Left renal cortex interstitium (tissue), 4 donors: ENCODE data around the gene GNAI2. TPM values are rescaled to one million over a fixed set of nuclear protein-coding genes. Genes with fewer than 3 reads are reported as not detected.
"Not testable (repeated sequence)": the region's sequence is repeated elsewhere in the genome, so short reads cannot be mapped to it uniquely, and the experiment has no call there.

ENCODE experiments used
- DNase-seq, 4 donors: peaks; one replicate each; pipeline ENCODE4 v3.0.0-alpha.2; 2013; ENCODE audit warnings: low read depth in 4 of 4, low spot score in 2 of 4, missing footprints in 1 of 4
- polyA plus RNA-seq, 4 donors: library from polyadenylated mRNA; unstranded; fragments of 120-200 nt; gene quantifications; one replicate each; pipeline ENCODE4 v1.2.1, GENCODE V29; 2013; ENCODE audit not compliant: insufficient read length in 4 of 4

The GNAI2 gene
- polyA plus RNA-seq, 4 donors: 176 to 232 (median 220) TPM

GRCh38 chr3:50242381-50242770 lies 6.4 kb downstream of the GNAI2 start:
- no peak for DNase-seq

GRCh38 chr3:50242851-50243542 lies 7.0 kb downstream of the GNAI2 start:
- DNase-seq: no peak

- no peak for DNase-seq
These were observed 7.5 kb downstream of the GNAI2 start for GRCh38 chr3:50243543-50243895.

- not testable (repeated sequence) for DNase-seq
These were observed 8.8 kb downstream of the GNAI2 start for GRCh38 chr3:50244813-50245212.

- DNase-seq: no peak
These were observed 9.3 kb downstream of the GNAI2 start for GRCh38 chr3:50245251-50245745.

- DNase-seq: peak in 2 of 4 donors; percentile 81 to 88
These were observed 10.0 kb downstream of the GNAI2 start for GRCh38 chr3:50245831-50246516.

GRCh38 chr3:50246517-50246954 lies 10.5 kb downstream of the GNAI2 start:
- no peak for DNase-seq

- DNase-seq: no peak
These were observed 12.4 kb downstream of the GNAI2 start for GRCh38 chr3:50248387-50248786.

GRCh38 chr3:50249457-50249856 lies 13.5 kb downstream of the GNAI2 start:
- DNase-seq: no peak

- DNase-seq: no peak
These were observed 14.5 kb downstream of the GNAI2 start for GRCh38 chr3:50250514-50250913.

- DNase-seq: no peak
These were observed 15.2 kb downstream of the GNAI2 start for GRCh38 chr3:50251220-50251619.

- DNase-seq: no peak
These were observed 18.7 kb downstream of the GNAI2 start for GRCh38 chr3:50254577-50255250.

GRCh38 chr3:50255251-50255615 lies 19.2 kb downstream of the GNAI2 start:
- DNase-seq: no peak

GRCh38 chr3:50256978-50257890 lies 21.2 kb downstream of the GNAI2 start:
- DNase-seq: no peak

- no peak for DNase-seq
These were observed 22.2 kb downstream of the GNAI2 start for GRCh38 chr3:50258029-50258680.

- DNase-seq: no peak
These were observed 23.0 kb downstream of the GNAI2 start for GRCh38 chr3:50258979-50259378.

- DNase-seq: no peak
These were observed 23.5 kb downstream of the GNAI2 start for GRCh38 chr3:50259432-50260026.

GRCh38 chr3:50260027-50260941 lies 24.3 kb downstream of the GNAI2 start:
- DNase-seq: peak in 3 of 4 donors; percentile 85 to 88 (median 87)
